DLD1 (cell line): Measurements from ENCODE around the gene SPPL3.

Source experiments
- in situ Hi-C: cut with HindIII; loops from 2 replicates; pipeline ENCODE4 v1.10.0; 2017; ENCODE audit warnings: low sequenced_read_pairs

SPPL3 gene

DNA sequence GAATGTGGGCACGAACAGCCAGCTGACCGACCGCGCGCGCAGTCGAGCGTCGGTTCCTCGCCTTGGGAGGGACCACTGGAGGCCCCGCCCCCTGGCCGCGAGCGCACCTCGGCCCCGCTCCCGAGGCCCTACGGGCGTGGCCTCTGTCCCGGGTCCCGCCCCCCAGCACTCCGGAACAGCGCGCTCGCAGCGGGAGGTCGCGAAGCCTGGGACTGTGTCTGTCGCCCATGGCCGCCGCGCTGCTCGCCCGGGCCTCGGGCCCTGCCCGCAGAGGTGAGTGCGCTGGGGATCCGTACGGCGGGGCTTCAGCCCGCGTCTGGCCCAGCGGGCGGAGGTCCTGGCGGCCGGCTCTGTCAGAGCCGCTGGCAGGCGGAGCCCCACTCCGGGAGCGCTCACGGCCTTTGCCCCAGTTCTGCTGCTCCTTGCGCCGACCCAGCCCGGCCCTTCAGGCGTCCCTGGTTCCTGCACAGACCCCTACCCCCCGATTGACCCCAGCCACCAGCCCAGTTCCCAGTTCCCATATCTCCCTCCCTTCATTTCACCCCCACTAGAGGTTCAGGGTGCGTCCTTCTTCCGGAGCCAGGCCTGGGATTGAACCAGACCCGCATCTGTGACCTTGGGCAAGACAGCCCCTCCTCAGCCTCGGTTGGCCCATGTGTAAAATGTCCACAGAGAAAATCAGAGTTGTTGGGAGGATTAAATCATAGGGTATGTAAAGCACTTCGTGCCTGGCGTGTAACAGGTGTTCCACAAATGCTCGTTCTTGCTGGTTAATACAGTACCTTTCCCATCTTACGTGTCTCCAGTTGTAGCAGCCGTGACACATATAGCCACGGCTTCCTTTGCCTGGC lies 178.3 kb downstream of the SPPL3 start, which contains the start of gene ACADS:
ACADS (plus strand) TSS at position 168 of the 851 bp plus-strand sequence; CDS start at position 228, 60 bp downstream.
- in situ Hi-C loops, result no loop called here

DNA sequence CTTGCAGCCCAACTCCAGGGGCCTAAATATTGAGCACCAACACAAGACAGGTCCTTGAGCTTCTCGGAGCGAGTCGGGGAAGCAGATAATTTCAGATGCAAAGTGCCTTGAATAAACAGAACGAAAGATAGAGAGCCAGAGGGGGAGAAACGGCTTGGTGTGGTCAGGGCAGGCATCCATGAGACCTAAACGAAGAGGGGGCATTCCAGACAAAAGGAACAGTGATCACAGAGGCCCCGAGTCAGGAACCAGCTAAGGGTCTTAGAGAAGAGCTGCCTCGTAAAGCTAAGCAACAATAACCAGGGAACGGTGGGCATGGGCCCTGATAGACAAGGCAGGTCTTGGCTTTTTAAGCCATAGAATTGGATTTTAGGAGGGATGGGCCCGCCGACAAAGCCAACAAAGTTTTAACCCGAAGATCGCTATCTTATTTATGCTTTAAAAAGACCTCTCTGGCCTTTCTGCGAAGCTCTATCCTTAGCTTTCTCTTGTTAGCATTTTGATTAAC lies 179.0 kb downstream of the SPPL3 start:
- in situ Hi-C loops, result no loop called here

DNA sequence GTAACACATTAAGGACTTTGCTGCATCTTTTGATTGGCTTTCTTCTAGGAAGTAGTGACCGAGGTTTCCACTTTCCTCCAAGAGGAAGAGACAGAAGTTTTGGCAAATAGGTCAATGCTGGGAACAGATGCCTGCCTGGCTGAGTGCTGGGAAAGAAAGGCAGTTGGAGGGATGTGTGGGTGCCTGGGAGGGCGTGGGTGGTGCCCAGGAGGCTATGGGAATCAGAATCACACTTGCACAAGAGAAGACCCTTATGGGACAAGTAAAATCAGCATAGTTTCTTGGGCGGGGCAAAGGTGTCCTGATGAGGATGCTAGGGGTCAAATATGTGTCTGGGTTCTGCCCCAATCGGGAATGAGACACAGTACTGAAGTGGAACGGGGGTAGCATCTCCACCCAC lies 179.4 kb downstream of the SPPL3 start:
- in situ Hi-C loops, result no loop called here

DNA sequence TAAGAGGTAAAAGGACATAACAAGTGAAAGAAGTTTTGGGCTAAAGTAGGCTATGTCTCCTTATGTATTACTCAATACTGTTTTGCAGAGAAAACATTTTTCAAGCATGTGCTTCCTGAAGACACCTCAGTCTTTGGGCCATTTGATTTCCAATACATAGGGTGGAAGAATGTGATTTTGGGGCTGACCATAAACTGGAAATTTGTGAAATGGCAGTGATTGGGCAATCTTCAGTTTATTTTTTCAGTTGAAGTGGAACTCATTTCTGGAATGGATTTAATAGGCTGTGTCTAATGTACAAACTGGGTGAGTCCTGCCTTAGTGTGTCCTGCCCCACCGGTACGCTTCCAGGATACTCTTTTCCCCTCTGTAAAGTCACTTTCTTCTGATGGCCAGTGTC lies 181.4 kb downstream of the SPPL3 start:
- in situ Hi-C loops, result no loop called here

DNA sequence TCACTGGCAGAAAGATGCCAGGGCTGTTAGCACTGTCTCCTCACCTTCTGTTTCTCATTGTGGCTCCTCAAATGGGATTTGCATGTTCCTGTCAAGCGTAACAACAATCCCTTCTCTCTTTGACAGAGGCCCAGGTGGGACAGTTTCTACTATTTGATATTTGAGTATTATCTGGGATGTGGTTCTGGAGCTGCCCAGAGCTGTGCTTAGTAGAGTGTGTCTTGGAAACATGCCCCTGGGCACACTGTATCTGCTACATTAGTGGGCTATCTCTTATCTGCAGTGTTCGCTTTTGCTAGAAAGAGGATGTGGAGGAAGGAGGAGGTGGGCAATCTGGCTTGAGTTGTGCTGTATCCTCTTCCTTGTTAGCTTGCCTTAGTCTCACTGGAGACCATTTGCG lies 182.3 kb downstream of the SPPL3 start:
- in situ Hi-C loops, result no loop called here

DNA sequence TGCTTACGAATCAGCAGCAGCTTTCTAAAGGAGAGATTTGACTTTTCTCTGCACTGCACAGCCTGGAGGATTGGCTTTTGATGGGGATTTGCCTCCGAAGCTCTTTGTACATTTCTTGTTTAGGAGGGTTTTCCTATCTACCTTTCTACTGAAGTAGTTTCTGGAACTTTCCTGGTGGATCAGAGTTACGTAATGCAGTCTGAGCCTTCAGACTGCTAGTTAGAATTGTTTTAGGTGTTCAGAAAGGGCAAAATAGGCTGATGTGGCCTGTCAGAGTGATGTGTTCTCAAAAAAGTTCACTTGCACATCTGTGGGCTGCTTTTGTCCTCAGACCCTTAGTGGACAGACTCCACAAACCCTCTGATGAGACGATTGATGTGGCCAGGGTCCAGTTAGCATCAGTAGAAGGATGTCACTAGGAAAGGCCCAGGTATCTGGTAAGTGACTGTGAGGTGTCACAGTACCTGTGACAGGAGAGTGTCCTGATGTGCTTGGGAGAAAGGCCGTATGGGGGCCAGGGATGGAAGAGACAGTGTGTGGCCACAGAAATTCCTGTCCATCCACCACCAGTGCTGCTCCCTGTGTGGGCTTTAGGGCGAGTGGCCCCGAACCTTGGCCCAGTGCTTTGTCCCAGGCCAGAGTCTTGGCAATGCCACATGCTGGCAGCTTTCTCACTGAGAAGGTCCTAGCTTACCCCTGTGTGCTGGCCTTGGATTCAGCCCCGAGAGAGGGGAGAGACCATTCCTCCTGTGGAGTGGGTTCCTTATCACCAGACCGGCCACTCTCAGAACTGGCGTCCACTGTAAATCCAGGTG lies 183.0 kb downstream of the SPPL3 start:
- in situ Hi-C loops, result no loop called here

DNA sequence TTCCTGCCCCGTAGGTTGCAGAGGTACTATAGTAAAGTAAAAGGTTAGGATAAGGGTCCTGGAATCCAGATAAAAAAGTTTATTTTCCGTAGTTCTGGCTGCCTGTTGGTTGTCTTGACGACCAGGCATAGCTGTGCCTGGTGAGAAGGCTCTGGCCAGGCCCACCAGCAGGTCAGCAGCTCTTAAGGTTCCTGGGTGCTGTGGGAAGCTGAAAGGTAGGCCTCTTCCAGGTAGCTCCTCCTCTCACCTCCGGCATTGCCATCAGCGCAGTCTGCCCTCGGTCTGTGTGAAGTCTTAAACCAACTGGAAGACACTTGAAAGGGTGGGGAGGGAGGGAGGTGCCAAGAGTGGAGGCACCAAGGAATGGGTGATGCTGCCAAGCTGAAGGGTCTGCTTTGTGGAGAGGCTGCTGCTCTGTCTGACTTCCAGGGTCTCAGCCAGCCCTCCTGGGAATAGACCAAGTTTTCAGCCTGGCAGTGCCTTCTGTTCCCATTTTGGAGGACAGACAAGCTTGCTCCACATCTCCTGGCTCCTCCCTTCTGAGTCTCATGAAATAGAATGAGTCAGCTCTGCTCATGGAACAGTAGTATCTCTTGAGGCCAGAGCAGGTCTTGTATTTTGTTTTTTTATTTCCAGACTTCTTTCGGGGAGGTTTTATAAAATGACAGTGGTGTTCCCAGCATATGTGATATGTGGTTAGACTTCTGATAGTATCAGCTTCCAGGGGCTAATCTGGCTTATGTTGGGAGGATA lies 183.7 kb downstream of the SPPL3 start:
- in situ Hi-C loops, result no loop called here

DNA sequence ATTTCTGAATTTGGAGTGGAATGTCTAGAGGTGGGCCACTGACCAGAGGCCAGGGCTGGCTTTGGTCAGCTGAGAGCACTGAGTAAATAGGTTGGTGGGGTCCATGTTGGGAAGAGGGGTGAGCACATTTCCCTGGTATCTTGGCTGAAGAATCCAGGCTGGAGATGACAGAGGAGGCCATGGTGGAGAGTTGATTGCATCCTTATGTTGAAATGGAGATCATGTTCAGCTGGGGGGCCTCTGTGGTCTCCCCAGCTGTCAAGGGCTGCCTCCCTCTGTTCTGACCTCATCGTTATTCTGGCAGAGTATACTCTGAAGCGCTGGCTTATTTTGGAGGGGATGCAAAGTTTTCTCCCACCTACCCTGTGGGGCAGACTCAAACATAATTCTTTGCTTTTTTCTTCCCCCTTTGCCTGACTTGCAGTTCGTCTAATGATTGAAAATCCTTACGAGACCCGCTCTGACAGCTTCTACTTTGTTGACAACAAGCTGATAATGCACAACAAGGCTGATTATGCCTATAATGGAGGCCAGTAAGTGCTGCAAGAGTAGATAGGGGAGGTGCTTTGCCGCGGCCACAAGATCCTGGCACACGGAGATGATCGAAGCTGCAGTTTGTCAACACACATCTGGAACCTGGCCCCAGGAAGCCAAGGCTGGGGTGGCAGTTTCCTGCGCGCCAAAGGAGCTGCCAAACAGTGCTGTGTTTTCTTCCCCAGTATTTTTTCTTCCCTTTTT lies 184.5 kb downstream of the SPPL3 start:
- in situ Hi-C loops, result no loop called here

DNA sequence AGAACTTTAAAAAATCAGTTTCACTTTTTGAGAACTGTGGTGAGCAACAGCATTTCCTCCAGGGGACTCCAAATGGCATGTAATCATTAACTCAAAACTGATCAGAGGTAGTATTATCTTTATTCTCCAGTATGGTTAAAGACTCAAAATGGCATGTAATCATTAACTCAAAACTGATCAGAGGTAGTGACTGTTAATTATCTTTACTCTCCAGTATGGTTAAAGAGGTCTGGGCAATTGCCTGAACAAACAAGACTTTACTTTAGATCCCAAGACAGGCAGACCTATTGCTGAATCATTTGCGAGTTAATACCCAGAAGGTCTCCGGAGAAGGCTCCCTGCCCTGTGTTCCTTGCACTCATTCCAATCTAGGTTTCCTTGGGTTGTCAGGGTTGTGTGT lies 185.1 kb downstream of the SPPL3 start:
- in situ Hi-C loops, result no loop called here

DNA sequence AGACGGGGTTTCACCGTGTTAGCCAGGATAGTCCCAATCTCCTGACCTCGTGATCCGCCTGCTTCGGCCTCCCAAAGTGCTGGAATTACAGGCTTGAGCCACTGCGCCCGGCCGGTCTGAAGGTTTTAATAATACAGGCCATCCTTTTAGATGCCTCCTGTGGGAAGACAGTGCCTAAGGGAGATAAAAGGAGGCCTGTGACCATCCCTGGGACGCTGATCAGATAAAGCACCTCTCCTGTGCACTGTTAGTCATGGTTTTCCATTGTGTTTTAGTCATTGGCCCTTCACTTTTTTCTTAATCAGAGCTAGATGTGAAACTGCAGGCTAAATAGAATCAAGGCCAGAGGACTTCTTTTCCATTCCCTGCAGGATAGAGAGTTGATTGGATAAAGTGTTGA lies 186.1 kb downstream of the SPPL3 start:
- in situ Hi-C loops, result no loop called here

DNA sequence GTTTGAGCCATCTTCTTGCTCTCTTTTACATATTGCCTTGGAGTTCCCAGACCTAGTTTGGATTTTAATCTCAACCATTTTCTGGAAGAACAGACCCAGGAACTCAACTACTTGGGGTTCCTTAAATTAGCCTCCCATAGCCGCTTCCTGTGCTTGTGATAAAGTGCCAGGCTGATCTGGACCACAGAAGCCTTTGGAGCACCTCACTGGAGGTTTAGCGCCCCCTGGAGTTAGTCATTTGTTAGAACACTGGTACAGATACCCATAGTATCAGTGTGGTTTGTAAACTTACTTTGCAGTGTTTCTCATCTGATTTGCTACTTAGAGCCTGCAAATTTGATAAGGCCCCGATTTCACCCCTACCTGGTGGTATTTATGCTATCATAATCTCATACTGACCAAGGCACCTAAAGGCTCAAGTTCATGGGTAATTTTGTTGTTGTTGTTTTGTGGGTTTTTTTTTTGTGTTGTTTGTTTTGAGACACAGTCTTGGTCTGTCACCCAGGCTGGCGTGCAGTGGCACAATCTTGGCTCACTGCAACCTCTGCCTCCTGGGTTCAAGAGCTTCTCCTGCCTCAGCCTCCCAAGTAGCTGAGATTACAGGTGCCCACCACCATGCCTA lies 190.2 kb downstream of the SPPL3 start:
- in situ Hi-C loops, result no loop called here

DNA sequence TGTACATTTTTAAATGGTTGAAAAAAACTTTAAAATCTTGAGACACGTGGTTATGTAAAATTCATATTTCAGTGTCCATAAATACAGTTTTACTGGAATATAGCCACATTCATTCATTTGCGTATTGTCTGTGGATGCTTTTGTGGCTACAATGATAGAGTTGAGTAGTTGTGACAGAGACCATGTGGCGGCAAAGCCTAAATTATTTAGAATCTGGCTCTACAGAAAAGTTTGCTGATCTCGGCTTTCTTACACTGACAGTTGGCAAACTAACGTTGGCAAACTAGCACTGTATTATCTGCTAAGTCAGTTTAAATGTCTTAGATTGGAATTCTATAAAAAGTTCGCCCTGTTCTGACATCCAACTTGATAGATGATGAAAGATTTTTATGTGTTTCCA lies 191.5 kb downstream of the SPPL3 start:
- in situ Hi-C loops, result no loop called here
